HG03025 (cell line): ENCODE data around the gene SLC6A7.

Experiments used
- ATAC-seq: cut with Tn5 transposase; IDR thresholded peaks from one replicate; pipeline ENCODE4 v1.9.1; 2021; ENCODE audit warnings: mild to moderate bottlenecking, moderate library complexity; ENCODE audit not compliant: unreplicated experiment, low FRiP score

SLC6A7 gene

DNA sequence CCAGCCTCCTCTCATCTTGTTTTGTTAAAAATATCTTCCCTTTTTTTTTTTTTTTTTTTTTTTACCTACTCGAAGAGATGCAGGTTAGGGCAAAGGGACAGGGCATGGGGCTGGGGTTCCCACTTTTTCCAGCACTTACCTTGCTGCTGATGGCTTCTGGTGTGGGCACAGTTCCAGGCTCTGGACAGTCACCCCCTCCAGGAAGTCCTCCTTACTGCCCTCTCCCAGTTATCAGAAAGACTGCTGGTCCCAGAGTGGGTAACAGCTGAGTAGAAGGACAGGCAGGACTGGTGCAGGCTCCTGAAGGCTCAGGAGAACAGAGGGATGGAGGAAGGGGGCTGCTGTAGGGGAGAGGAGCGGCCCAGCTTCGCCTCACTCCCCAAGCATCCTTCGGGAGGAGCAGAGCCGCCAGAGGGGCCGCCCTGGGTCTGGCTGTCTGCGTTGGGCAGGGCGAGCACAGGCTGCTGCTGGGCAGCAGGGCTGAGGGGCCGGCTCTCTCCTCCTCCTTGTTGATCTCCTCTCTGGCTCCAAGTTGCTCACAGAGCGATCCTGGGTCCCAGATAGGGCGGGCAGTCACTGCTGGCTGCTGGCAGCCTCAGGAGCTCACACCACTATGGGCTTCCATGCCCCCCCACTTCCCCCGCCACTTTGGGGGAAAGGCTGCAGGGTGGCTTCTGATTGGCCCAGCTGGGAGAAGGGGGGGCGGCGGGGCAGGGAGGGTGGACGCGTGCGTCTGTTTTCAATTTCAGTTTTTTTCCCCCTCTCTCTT lies 34.4 kb upstream of the SLC6A7 start, which contains the start of gene PDGFRB:
TSS of gene PDGFRB (minus strand) at position 588 of the 769 bp plus-strand sequence. CDS start 18,798 bp downstream, outside the sequence.
- no peak for ATAC-seq

- no peak for ATAC-seq
Observed at GRCh38 chr5:150156027-150156368, 33.9 kb upstream of the SLC6A7 start.

- no peak for ATAC-seq
Observed at GRCh38 chr5:150156540-150156939, 33.3 kb upstream of the SLC6A7 start.

- no peak for ATAC-seq
Observed at GRCh38 chr5:150157168-150157567, 32.7 kb upstream of the SLC6A7 start.

GRCh38 chr5:150158170-150158949 lies 31.5 kb upstream of the SLC6A7 start:
- ATAC-seq, result no peak

DNA sequence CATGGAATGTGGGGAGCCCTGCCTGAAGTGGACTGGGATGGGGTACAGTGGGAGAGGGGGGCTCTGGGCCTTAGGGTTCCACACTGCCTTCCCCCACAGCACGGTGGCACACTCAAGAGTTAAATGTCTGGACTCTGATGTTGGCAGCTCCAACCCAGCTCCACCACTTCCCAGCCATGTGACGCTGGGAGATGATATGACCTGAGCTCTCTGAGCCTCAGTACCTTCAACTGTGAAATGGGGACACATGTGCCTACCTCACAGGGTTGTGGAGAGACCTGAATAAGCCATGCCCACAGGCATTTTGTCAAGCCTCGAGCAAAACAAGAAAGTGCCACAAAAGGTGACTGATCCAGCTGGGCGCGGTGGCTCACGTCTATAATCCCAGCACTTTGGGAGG lies 30.8 kb upstream of the SLC6A7 start:
- ATAC-seq, result no peak

DNA sequence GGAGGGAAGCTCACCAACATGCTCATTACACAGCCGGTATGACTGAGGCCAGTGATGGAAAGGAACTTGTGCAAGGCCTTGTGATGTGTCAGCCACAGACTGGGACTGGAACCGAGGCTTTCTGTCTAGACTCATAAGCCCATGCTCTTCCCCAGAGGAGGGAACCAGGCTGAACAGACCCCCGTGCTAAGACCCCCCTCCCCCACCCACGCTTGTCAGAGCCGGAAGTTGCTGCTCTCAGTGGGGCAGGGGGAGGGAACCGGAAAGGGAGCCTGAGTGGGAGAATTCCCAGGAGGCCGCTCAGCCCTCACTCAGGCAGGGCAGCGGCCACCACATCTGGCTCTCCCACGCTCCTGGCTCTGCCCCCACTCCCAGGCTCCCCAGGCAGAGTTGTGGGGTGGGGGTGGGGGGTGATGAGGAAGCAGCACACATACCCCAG lies 30.1 kb upstream of the SLC6A7 start:
- no peak for ATAC-seq

DNA sequence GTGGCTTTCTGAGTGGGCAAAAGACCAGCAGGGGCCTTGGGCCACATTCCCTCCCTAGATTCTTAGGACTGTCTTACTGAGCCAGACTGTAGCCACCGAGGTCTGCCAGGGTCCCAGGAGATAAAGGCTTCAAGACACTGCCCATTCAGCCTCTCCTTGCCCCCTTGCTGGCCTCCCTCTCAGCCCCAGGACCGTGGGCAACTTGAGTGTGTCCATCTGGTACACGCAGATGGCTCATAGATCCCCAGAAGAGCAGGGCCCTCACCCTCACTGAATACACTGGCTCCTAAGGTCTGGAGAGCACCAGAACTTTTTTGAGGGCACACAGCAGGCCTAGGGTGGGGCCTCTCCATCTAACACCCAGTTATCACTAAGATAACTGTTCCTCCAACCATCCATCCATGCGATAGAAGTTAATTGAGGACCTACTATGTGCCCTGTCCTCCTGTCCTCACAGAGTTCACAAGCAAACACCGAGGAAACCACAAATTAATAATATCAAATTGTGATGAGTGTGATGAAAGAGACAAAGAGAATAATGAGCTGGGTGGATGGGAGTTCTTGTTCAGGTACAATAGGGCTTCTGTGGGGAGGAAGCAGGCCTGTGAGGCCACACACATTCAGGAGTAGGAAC lies 29.3 kb upstream of the SLC6A7 start:
- no peak for ATAC-seq

DNA sequence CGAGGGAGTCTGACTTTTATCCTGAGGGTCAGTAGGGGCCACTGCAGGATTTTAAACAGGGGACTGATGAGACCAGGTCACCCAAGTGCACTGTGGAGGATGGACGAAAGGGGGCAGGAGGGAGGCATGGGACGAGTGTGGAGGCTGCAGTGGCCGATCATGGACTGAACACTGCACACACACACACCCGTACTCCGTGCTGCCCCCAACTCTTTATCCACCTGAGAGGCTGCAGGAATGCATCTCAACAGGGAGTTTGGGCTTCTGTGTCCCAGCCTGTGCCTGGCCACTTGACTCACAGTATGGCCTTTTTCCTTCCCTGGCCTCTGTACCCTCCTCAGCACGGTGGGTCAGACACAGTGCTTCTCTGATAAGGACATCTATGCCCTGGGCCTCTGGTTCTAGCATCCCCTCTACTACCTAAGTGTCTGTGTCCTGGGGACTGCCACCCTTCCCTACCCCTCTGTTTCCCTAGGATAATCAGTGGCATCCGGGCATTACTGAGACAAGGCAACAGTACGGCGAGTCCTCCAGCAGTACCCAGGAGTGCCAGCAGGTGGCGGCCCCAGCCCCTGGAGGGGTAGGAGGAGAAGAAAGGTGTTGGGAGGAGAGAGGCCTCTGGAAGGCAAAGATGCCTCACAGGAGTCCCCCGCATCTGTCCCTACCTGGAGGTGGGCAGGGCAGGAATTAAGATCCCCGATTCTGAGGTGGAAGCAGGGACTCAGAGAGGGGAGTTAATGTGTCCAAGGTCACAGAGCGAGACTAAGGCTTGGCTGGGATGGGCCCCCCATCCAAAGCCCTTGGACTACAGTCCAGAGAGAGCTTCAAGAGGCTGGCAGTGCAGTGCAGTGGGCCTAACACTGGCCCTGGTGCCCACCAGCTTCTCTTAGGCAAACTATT lies 28.4 kb upstream of the SLC6A7 start:
- ATAC-seq, result no peak

DNA sequence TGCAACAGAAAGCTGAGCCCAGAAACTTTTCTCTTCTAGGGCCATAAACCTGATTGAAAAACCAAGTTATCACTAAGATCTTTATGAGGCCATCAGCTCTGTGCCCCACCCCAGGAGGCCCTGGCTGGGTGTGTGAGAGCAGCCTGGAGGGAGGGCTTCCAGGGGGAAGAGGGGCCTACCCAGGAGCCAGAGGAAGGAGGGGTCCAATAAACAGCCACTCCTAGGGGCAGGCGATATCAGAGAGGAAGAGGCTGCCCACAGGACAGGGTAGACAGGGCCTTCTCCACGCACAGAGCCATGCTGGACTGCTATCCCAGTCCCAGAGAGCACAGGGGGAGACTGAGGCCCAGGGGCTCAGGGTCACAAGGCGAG lies 27.7 kb upstream of the SLC6A7 start:
- ATAC-seq, result no peak

DNA sequence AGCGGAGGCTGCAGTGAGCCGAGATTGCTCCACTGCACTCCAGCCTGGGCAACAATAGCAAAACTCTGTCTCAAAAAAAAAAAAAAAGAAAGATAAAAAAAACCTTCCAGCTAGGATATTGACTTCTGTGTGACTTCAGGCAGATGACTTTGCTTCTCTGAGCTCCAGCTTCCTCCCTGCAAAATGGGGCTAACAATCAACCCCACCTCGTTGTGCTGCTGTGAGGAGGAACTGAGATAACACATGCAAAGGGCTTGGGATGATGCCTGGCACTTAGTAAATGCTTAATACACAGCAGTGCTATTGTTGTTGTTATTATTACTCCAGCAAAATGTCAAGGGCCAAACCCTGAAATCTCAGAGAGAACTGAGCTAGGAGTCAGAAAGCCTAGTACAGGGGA lies 26.8 kb upstream of the SLC6A7 start:
- no peak for ATAC-seq

DNA sequence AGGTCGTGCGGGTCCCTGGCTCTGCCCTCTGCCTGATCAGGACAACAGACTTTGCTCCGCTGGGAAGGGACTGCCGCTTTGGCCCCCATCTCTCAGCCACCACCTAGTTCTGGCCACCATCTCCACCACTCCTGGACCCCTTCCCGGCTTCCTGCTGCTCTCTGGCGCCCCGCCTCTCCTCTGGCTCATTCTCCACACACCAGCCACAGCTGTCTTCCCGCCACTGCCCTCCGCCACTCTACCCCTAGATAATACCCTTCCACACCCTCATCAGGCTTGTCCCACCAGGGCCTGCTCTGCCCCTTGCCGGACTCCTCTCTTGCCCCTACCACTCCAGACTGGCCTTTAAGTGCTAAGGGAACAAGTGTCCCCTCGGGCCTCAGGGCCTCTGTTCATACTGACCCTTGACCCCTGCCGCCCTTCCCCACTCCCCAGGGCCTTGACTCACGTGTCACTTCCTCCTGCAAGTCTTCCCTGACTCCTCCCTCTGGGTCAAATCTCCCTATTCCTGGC lies 26.3 kb upstream of the SLC6A7 start:
- ATAC-seq, result no peak

DNA sequence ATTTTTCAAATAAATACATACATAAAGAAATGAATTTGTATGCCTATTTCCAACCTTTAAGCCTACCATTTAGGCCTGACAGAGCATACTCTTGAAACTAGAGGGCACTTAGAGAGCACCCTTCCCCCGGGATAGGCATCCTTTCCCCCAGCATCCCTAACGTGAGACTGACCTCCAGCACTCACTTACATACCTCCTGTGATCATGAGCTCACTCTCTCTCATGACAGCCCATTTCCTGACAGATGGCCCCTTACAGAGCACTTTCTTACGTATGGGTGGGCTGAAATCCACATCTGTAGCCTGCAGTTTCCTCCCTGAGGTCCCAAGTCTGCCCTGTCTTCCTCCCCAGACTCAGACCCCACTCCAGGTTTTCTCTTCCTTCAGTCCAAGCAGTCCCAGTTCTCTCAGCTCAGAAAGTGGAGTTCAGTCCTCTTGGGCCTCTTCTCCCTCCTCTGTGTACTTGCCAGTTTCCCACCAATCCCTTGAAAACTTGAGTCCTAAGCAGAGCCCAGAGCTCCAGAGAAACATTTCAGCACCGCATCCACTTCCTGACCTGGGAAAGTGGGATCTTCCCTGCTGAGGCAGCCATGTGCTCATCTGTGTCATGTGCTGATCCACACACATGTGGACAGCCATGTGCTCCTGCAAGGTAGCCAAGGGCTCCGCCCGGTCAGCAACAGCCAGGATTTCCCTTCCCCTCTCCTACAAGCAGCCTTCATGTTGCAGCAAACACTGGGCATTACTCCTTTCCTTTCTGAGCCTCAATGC lies 25.5 kb upstream of the SLC6A7 start:
- ATAC-seq, result no peak

- no peak for ATAC-seq
Observed at GRCh38 chr5:150166037-150166649, 23.7 kb upstream of the SLC6A7 start.

- ATAC-seq, result no peak
Observed at GRCh38 chr5:150166650-150167511, 23.0 kb upstream of the SLC6A7 start, which contains the start of gene CDX1. TSS of gene CDX1 (plus strand) at chr5:150166778. CDS start at chr5:150166877, 99 bp downstream.

- ATAC-seq, result no peak
Observed at GRCh38 chr5:150167512-150167850, 22.4 kb upstream of the SLC6A7 start.

- ATAC-seq, result no peak
Observed at GRCh38 chr5:150167908-150168307, 22.0 kb upstream of the SLC6A7 start.

DNA sequence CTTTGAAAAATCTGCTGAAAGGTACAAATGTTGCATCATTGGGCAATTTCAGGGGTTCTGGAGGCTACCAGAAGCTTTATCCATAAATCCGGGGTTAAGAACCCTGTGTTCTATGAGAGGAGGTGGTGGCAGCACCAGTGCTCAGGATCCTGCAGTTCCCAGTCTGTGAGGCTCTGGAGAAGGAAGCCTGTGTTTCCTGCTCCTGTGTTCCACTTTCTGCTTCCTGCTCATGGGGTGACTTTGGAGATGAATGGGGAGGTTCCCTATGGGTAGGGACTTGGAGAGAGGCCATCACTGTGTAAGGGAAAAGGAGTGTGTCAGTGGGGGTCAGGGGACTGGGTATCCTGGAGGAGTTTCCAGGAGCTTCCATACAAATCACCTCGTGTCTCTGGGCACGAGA lies 21.0 kb upstream of the SLC6A7 start:
- no peak for ATAC-seq
